BLaER1 (cell line): Measurements from ENCODE around the gene IQSEC1.

Experiments
- H3K27ac ChIP-seq: shearing (Covaris generic); formaldehyde crosslinking; 2 replicates; pipeline ENCODE4 v1.8.1; 2022
- H3K27me3 ChIP-seq: shearing (Covaris generic); formaldehyde crosslinking; 2 replicates; pipeline ENCODE4 v1.8.1; 2022
- H3K36me3 ChIP-seq: shearing (Covaris generic); formaldehyde crosslinking; 2 replicates; pipeline ENCODE4 v1.8.1; 2022
- H3K4me1 ChIP-seq: shearing (Covaris generic); formaldehyde crosslinking; 2 replicates; pipeline ENCODE4 v1.8.1; 2022
- H3K4me2 ChIP-seq: shearing (Covaris generic); formaldehyde crosslinking; 2 replicates; pipeline ENCODE4 v1.8.1; 2022
- H3K4me3 ChIP-seq: shearing (Covaris generic); formaldehyde crosslinking; 2 replicates; pipeline ENCODE4 v1.8.1; 2022
- H3K9ac ChIP-seq: shearing (Covaris generic); formaldehyde crosslinking; 2 replicates; pipeline ENCODE4 v1.8.1; 2022
- H3K9me3 ChIP-seq: shearing (Covaris generic); formaldehyde crosslinking; 2 replicates; pipeline ENCODE4 v1.8.1; 2022
- H4K20me1 ChIP-seq: shearing (Covaris generic); formaldehyde crosslinking; 2 replicates; pipeline ENCODE4 v1.8.1; 2022
- Cebpa-rat ChIP-seq: shearing (Covaris generic); IDR thresholded peaks from 2 replicates; pipeline ENCODE4 v1.8.1; 2022

The IQSEC1 gene

GRCh38 chr3:12906141-12906915, 166.9 kb downstream of the IQSEC1 start:
- TF ChIP-seq Cebpa-rat, result no peak
- H3K9ac ChIP-seq, result 0 out of 2 replicates have a peak overlapping the region, but pooled peaks have one; percentile 40
- no peaks in the 10 kb centered on the region for H3K9me3 ChIP-seq
- no peak overlapping the region for H3K4me3 ChIP-seq
- no peaks in the 10 kb centered on the region for H3K27me3 ChIP-seq
- peak overlapping the region; percentile 8; the same call in 1 of the 2 replicates for H3K27ac ChIP-seq
- peaks cover 100% of the 10 kb centered on the region for H4K20me1 ChIP-seq
- H3K4me1 ChIP-seq, result peaks cover 66% of the 10 kb centered on the region
- H3K4me2 ChIP-seq, result peak overlapping the region; percentile 86
- peaks cover 81% of the 10 kb centered on the region for H3K36me3 ChIP-seq

- Histone ChIP-seq H3K9me3 (no peaks in the 10 kb centered on the region), H3K4me1 (peaks cover 67% of the 10 kb centered on the region), H4K20me1 (peaks cover 100% of the 10 kb centered on the region), H3K36me3 (peaks cover 79% of the 10 kb centered on the region), H3K4me2 (peak overlapping the region; percentile 86), H3K4me3 (no peak overlapping the region), H3K27me3 (no peaks in the 10 kb centered on the region), H3K9ac (no peak overlapping the region; the same call in 1 of the 2 replicates), H3K27ac (0 out of 2 replicates have a peak overlapping the region, but pooled peaks have one; percentile 45)
- no peak for TF ChIP-seq Cebpa-rat
These were observed 167.7 kb downstream of the IQSEC1 start for GRCh38 chr3:12905316-12906071.

GRCh38 chr3:12904951-12905315, 168.3 kb downstream of the IQSEC1 start:
- Histone ChIP-seq H3K4me2 (peak overlapping the region; percentile 86), H3K4me1 (peaks cover 67% of the 10 kb centered on the region), H3K27me3 (no peaks in the 10 kb centered on the region), H3K9me3 (no peaks in the 10 kb centered on the region), H3K27ac (peak overlapping the region; percentile 45; the same call in 1 of the 2 replicates), H4K20me1 (peaks cover 99% of the 10 kb centered on the region), H3K9ac (peak overlapping the region; percentile 31), H3K36me3 (peaks cover 79% of the 10 kb centered on the region), H3K4me3 (no peak overlapping the region)
- TF ChIP-seq Cebpa-rat, result no peak

- 0 out of 2 replicates have a peak overlapping the region, but pooled peaks have one; percentile 31 for H3K9ac ChIP-seq
- H3K4me3 ChIP-seq, result no peak overlapping the region
- peaks cover 77% of the 10 kb centered on the region for H3K4me1 ChIP-seq
- H3K27me3 ChIP-seq, result no peaks in the 10 kb centered on the region
- no peak for TF ChIP-seq Cebpa-rat
- H3K36me3 ChIP-seq, result peaks cover 79% of the 10 kb centered on the region
- H3K9me3 ChIP-seq, result no peaks in the 10 kb centered on the region
- H4K20me1 ChIP-seq, result peaks cover 99% of the 10 kb centered on the region
- peak overlapping the region; percentile 45; the same call in 1 of the 2 replicates for H3K27ac ChIP-seq
- H3K4me2 ChIP-seq, result peak overlapping the region; percentile 86
These were observed 169.3 kb downstream of the IQSEC1 start for GRCh38 chr3:12903881-12904280.

- Histone ChIP-seq H3K4me1 (peaks cover 77% of the 10 kb centered on the region), H3K9me3 (no peaks in the 10 kb centered on the region), H3K9ac (0 out of 2 replicates have a peak overlapping the region, but pooled peaks have one; percentile 28), H3K4me2 (peak overlapping the region; percentile 86), H4K20me1 (peaks cover 99% of the 10 kb centered on the region), H3K27me3 (no peaks in the 10 kb centered on the region), H3K27ac (peak overlapping the region; percentile 24; the same call in 1 of the 2 replicates), H3K36me3 (peaks cover 79% of the 10 kb centered on the region), H3K4me3 (no peak overlapping the region)
- no peak for TF ChIP-seq Cebpa-rat
These were observed 170.0 kb downstream of the IQSEC1 start for GRCh38 chr3:12903000-12903800.

GRCh38 chr3:12902181-12902999, 170.8 kb downstream of the IQSEC1 start:
- Histone ChIP-seq H4K20me1 (peaks cover 99% of the 10 kb centered on the region), H3K4me1 (peaks cover 72% of the 10 kb centered on the region), H3K9ac (no peak overlapping the region; the same call in 1 of the 2 replicates), H3K9me3 (no peaks in the 10 kb centered on the region), H3K36me3 (peaks cover 79% of the 10 kb centered on the region), H3K4me2 (peak overlapping the region; percentile 86), H3K27ac (0 out of 2 replicates have a peak overlapping the region, but pooled peaks have one; percentile 19), H3K27me3 (no peaks in the 10 kb centered on the region), H3K4me3 (no peak overlapping the region)
- no peak for TF ChIP-seq Cebpa-rat

- no peaks in the 10 kb centered on the region for H3K27me3 ChIP-seq
- peaks cover 75% of the 10 kb centered on the region for H3K36me3 ChIP-seq
- peak overlapping the region; percentile 86 for H3K4me2 ChIP-seq
- H3K27ac ChIP-seq, result no peak overlapping the region
- H3K9ac ChIP-seq, result no peak overlapping the region
- no peak for TF ChIP-seq Cebpa-rat
- H3K4me3 ChIP-seq, result no peak overlapping the region
- peaks cover 64% of the 10 kb centered on the region for H3K4me1 ChIP-seq
- no peaks in the 10 kb centered on the region for H3K9me3 ChIP-seq
- H4K20me1 ChIP-seq, result peaks cover 98% of the 10 kb centered on the region
These were observed 171.6 kb downstream of the IQSEC1 start for GRCh38 chr3:12901623-12902045.

- Histone ChIP-seq H3K27me3 (no peaks in the 10 kb centered on the region), H3K36me3 (peaks cover 68% of the 10 kb centered on the region)
- TF ChIP-seq Cebpa-rat, result no peak
These were observed 172.3 kb downstream of the IQSEC1 start for GRCh38 chr3:12900885-12901411.

More at GRCh38 chr3:12900885-12901411, 172.3 kb downstream of the IQSEC1 start:
- peaks cover 98% of the 10 kb centered on the region for H4K20me1 ChIP-seq
- no peak overlapping the region for H3K9ac ChIP-seq
- no peak overlapping the region for H3K4me3 ChIP-seq
- no peaks in the 10 kb centered on the region for H3K9me3 ChIP-seq
- peaks cover 62% of the 10 kb centered on the region for H3K4me1 ChIP-seq
- no peak overlapping the region for H3K27ac ChIP-seq
- H3K4me2 ChIP-seq, result no peak overlapping the region
